Sigmoid colon (tissue), 3 donors: Measurements from ENCODE around the gene PHF20.

Source experiments
- CTCF ChIP-seq, 4 experiments: fragments of 450-650 bp in 3 of 4; fragments of 200-600 bp in 1 of 4; IDR thresholded peaks; one replicate each; pipeline ENCODE4 v1.5.1; 2016 to 2019; ENCODE audit warnings: antibody characterized with exemption in 4 of 4, mild to moderate bottlenecking in 3 of 4, moderate library complexity in 2 of 4
- POLR2A ChIP-seq, 2 donors: fragments of 450-650 bp; IDR thresholded peaks; one replicate each; pipeline ENCODE4 v1.6.1; 2016; ENCODE audit warnings: antibody characterized with exemption in 2 of 2, mild to moderate bottlenecking in 2 of 2, moderate library complexity in 2 of 2

- TF ChIP-seq CTCF (IDR thresholded peaks at IDR 0.05) = no peak
- no peak for TF ChIP-seq POLR2A (IDR thresholded peaks at IDR 0.05)
These were observed 17.0 kb downstream of the PHF20 start for GRCh38 chr20:35788796-35789195.
